GM21529 (cell line): ENCODE results near the gene NPY4R2.
"Not testable (repeated sequence)": the region's sequence is repeated elsewhere in the genome, so short reads cannot be mapped to it uniquely, and the experiment has no call there.

Experiments used
- ATAC-seq: cut with Tn5 transposase; IDR thresholded peaks from one replicate; pipeline ENCODE4 v1.9.1; 2021; ENCODE audit not compliant: unreplicated experiment

The NPY4R2 gene

GRCh38 chr10:47918475-47918874 is at the start of gene NPY4R2:
Gene NPY4R2 (plus strand): TSS chr10:47918662. CDS start chr10:47921988, 3,326 bp downstream.
- not testable (repeated sequence) for ATAC-seq

- not testable (repeated sequence) for ATAC-seq
Measured at GRCh38 chr10:47870887-47871286, 47.6 kb upstream of the NPY4R2 start.

GRCh38 chr10:47871485-47872180 is 46.8 kb upstream of the NPY4R2 start:
- ATAC-seq: not testable (repeated sequence)

- not testable (repeated sequence) for ATAC-seq
Measured at GRCh38 chr10:47872236-47872635, 46.2 kb upstream of the NPY4R2 start.

GRCh38 chr10:47884239-47884638 is 34.2 kb upstream of the NPY4R2 start:
- not testable (repeated sequence) for ATAC-seq

GRCh38 chr10:47884934-47885333 is 33.5 kb upstream of the NPY4R2 start:
- not testable (repeated sequence) for ATAC-seq

GRCh38 chr10:47886356-47886755 is 32.1 kb upstream of the NPY4R2 start:
- not testable (repeated sequence) for ATAC-seq

- not testable (repeated sequence) for ATAC-seq
Measured at GRCh38 chr10:47886827-47887226, 31.6 kb upstream of the NPY4R2 start.

- ATAC-seq: not testable (repeated sequence)
Measured at GRCh38 chr10:47890737-47891136, 27.7 kb upstream of the NPY4R2 start.

GRCh38 chr10:47892494-47893261 is 25.8 kb upstream of the NPY4R2 start:
- not testable (repeated sequence) for ATAC-seq

GRCh38 chr10:47894571-47894970 is 23.9 kb upstream of the NPY4R2 start:
- not testable (repeated sequence) for ATAC-seq

GRCh38 chr10:47897813-47898212 is 20.6 kb upstream of the NPY4R2 start:
- not testable (repeated sequence) for ATAC-seq

- not testable (repeated sequence) for ATAC-seq
Measured at GRCh38 chr10:47909333-47909732, 9.1 kb upstream of the NPY4R2 start.

- not testable (repeated sequence) for ATAC-seq
Measured at GRCh38 chr10:47910486-47910885, 8.0 kb upstream of the NPY4R2 start.

- not testable (repeated sequence) for ATAC-seq
Measured at GRCh38 chr10:47914052-47914451, 4.4 kb upstream of the NPY4R2 start.

- not testable (repeated sequence) for ATAC-seq
Measured at GRCh38 chr10:47915849-47916548, 2.5 kb upstream of the NPY4R2 start.

GRCh38 chr10:47920610-47921009 is 2.1 kb downstream of the NPY4R2 start:
- ATAC-seq: not testable (repeated sequence)

GRCh38 chr10:47922503-47922902 is 4.0 kb downstream of the NPY4R2 start:
- not testable (repeated sequence) for ATAC-seq

- not testable (repeated sequence) for ATAC-seq
Measured at GRCh38 chr10:47924628-47925027, 6.2 kb downstream of the NPY4R2 start.

GRCh38 chr10:47927147-47927916 is 8.9 kb downstream of the NPY4R2 start:
- not testable (repeated sequence) for ATAC-seq

GRCh38 chr10:47928225-47928624 is 9.8 kb downstream of the NPY4R2 start:
- not testable (repeated sequence) for ATAC-seq
